Spleen (tissue), 11 donors: Measurements from ENCODE around the gene MAP1LC3B. TPM values are rescaled to one million over a fixed set of nuclear protein-coding genes. Genes with fewer than 3 reads are reported as not detected.

ENCODE experiments used
- DNase-seq: peaks from one replicate; pipeline ENCODE4 v3.0.0-alpha.2; 2020
- H3K27ac ChIP-seq, 8 donors: fragments of 200-600 bp; sonication (generic) in 7 of 8; 1 replicate in 4 of 8; 2 replicates in 4 of 8; pipeline versions ENCODE4 v1.5.0 to v1.8.0; 2016 to 2021; ENCODE audit warnings: inconsistent platforms in 4 of 8, mild to moderate bottlenecking in 4 of 8, moderate library complexity in 1 of 8
- H3K27me3 ChIP-seq, 7 donors: fragments of 200-600 bp; sonication (generic) in 6 of 7; replicated peaks in 1 of 7; 1 replicate in 4 of 7; 2 replicates in 3 of 7; pipeline versions ENCODE4 v1.5.0 to v1.8.0; 2016 to 2021; ENCODE audit warnings: inconsistent platforms in 3 of 7, mild to moderate bottlenecking in 1 of 7
- H3K36me3 ChIP-seq, 6 donors: fragments of 200-600 bp; sonication (generic) in 5 of 6; 1 replicate in 4 of 6; 2 replicates in 2 of 6; pipeline versions ENCODE4 v1.5.0 to v1.8.0; 2016 to 2021; ENCODE audit warnings: inconsistent platforms in 2 of 6
- H3K4me1 ChIP-seq, 6 donors: fragments of 200-600 bp; sonication (generic) in 5 of 6; 1 replicate in 3 of 6; 2 replicates in 3 of 6; pipeline versions ENCODE4 v1.5.0 to v1.8.0; 2016 to 2021; ENCODE audit warnings: inconsistent platforms in 3 of 6
- H3K4me3 ChIP-seq, 8 donors: fragments of 200-600 bp; sonication (generic) in 7 of 8; 1 replicate in 4 of 8; 2 replicates in 4 of 8; pipeline versions ENCODE4 v1.5.0 to v1.8.0; 2016 to 2021; ENCODE audit warnings: inconsistent platforms in 4 of 8, mild to moderate bottlenecking in 4 of 8, moderate library complexity in 2 of 8
- H3K9me3 ChIP-seq, 8 donors: fragments of 200-600 bp; sonication (generic) in 7 of 8; 1 replicate in 4 of 8; 2 replicates in 4 of 8; pipeline versions ENCODE4 v1.5.0 to v1.8.0; 2016 to 2021; ENCODE audit warnings: inconsistent platforms in 4 of 8
- POLR2A ChIP-seq, 3 donors: fragments of 450-650 bp; IDR thresholded peaks; one replicate each; pipeline ENCODE4 v1.5.1; 2017; ENCODE audit warnings: antibody characterized with exemption in 3 of 3, mild to moderate bottlenecking in 1 of 3
- POLR2AphosphoS5 ChIP-seq, 3 donors: sonication (generic); formaldehyde crosslinking; IDR thresholded peaks; one replicate each; pipeline ENCODE4 v1.5.1; 2017; ENCODE audit warnings: antibody characterized with exemption in 3 of 3
- whole genome bisulfite sequencing, 5 donors: extraction: QIAGEN DNeasy Blood & Tissue Kit in 3 of 5; methylation state at CpG; one replicate each; pipeline versions ENCODE4 v1.1.5 to v1.1.7; 2013 to 2018; 5-methylcytosine and 5-hydroxymethylcytosine counted together
- intact Hi-C: fragments of 100-400 bp; cut with DNase I; formaldehyde crosslinking; loops from one replicate; pipeline ENCODE4 v1.15.0; 2023; ENCODE audit warnings: low total_unique reads
- polyA plus RNA-seq, 3 donors: library from polyadenylated mRNA; stranded (reverse); fragments of 200-250 nt; gene quantifications; one replicate each; pipeline ENCODE4 v1.2.1, GENCODE V29; 2013
- total RNA-seq, 7 donors: library from RNA; depleted of rRNA in 3 of 7; stranded (reverse); fragments of >200 nt in 3 of 7; fragmentation: NEBNext Ultra II Directional in 4 of 7; extraction: Animal tissue kit (Norgen Biotek cat#: 25700) in 4 of 7; gene quantifications; one replicate each; pipeline versions ENCODE4 v1.1.0 to v1.2.1, GENCODE V29; 2016 to 2021
- TF ChIP-seq, protein P1 (sequence below), 11 experiments: fragments of 200-600 bp in 7 of 11; fragments of 450-650 bp in 4 of 11; sonication (generic) in 4 of 11; IDR thresholded peaks in 8 of 11; conservative IDR thresholded peaks in 3 of 11; 1 replicate in 7 of 11; 2 replicates in 4 of 11; pipeline versions ENCODE4 v1.4.0 to v1.8.0; 2016 to 2021; ENCODE audit warnings: antibody characterized with exemption in 11 of 11, inconsistent platforms in 4 of 11, mild to moderate bottlenecking in 1 of 11
- donor health status: healthy with polysubstance abuse.
- donor health status: DM: no; HTN: no; CAD: no; lungs with moderate emphysema.
- donor health status: DM: no; HTN: no; CAD: no.
- donor health status: Bipolar disorder and iron deficiency.
- donor health status: healthy.
- donor health status: DM: no; HTN: no; CAD: no.
- donor health status: DM: yes; HTN: yes; CAD: no.

MAP1LC3B gene
- total and polyA plus RNA-seq, 10 donors = 32.3 to 71.4 (median 54.9) TPM

DNA sequence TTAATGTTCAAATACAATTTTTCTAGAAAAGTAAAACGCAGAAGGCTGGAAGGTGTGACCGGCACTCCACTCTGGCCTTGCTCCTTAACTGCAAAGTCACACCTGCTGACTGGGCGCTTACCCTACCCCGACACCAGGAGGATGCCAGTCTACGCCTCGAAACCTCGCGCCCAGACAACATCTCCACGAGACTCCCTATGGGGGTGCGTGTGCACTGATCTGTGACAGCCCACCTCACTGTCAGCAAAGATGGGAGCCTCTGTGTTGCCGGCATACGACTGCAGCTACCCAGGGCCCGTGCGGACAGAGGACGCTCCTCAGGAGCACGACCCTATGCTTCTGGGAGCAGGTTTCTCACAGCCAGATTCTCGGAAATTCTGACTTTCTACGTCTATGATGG is 26.1 kb downstream of the MAP1LC3B start:
- Histone ChIP-seq H3K9me3 (no peaks in the 10 kb centered on the region), H3K27me3 (no peaks in the 10 kb centered on the region), H3K27ac (no peak overlapping the region), H3K4me3 (no peak overlapping the region), H3K36me3 (peaks cover 0 to 100% (median 43%) of the 10 kb centered on the region in 6 donors), H3K4me1 (no peaks in the 10 kb centered on the region)
- no peak for DNase-seq
- TF ChIP-seq POLR2A (IDR thresholded peaks at IDR 0.05) (no peak), POLR2AphosphoS5 (IDR thresholded peaks at IDR 0.05) (no peak)
- TF ChIP-seq, protein P1, sequence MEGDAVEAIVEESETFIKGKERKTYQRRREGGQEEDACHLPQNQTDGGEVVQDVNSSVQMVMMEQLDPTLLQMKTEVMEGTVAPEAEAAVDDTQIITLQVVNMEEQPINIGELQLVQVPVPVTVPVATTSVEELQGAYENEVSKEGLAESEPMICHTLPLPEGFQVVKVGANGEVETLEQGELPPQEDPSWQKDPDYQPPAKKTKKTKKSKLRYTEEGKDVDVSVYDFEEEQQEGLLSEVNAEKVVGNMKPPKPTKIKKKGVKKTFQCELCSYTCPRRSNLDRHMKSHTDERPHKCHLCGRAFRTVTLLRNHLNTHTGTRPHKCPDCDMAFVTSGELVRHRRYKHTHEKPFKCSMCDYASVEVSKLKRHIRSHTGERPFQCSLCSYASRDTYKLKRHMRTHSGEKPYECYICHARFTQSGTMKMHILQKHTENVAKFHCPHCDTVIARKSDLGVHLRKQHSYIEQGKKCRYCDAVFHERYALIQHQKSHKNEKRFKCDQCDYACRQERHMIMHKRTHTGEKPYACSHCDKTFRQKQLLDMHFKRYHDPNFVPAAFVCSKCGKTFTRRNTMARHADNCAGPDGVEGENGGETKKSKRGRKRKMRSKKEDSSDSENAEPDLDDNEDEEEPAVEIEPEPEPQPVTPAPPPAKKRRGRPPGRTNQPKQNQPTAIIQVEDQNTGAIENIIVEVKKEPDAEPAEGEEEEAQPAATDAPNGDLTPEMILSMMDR (IDR thresholded peaks at IDR 0.05 in 8 of 11, conservative IDR thresholded peaks at IDR 0.05 in 3 of 11) = no peak
- intact Hi-C loops = loop anchor here (5.0 kb wide), 1 partner anchor 219 kb away; no protein-coding TSS in a partner anchor
- WGBS, 5 donors = 90 to 96% (median 94%) methylated on average over 17 to 18 of the region's 18 CpGs

DNA sequence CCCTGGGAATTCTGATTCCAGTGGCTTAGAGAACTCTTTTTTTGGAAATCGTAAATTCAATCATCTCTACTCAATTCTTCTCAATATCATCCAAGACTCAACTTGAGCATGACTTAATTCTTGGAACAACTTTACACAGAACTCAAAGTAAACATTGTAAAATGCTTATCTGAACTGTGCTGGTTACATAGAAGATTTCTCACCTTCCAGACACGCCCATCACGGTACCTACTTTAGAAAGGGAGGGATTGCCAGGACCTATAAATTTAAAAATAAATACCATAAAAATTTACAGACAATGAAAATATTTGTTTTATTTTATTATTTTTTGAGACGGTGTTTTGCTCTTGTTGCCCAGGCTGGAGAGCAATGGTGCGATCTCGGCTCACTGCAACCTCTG is 26.5 kb downstream of the MAP1LC3B start:
- H3K27ac ChIP-seq = no peak overlapping the region
- no peaks in the 10 kb centered on the region for H3K4me1 ChIP-seq
- H3K36me3 ChIP-seq = peaks cover 0 to 100% (median 46%) of the 10 kb centered on the region in 6 donors
- TF ChIP-seq POLR2AphosphoS5 (IDR thresholded peaks at IDR 0.05) (no peak), POLR2A (IDR thresholded peaks at IDR 0.05) (no peak)
- TF ChIP-seq, protein P1 (IDR thresholded peaks at IDR 0.05 in 8 of 11, conservative IDR thresholded peaks at IDR 0.05 in 3 of 11) = no peak
- H3K4me3 ChIP-seq = no peak overlapping the region
- DNase-seq = no peak
- H3K9me3 ChIP-seq = no peaks in the 10 kb centered on the region
- intact Hi-C loops = loop anchor here (5.0 kb wide), 1 partner anchor 219 kb away; no protein-coding TSS in a partner anchor
- H3K27me3 ChIP-seq = no peaks in the 10 kb centered on the region
- 79 to 90% (median 89%) methylated on average over 6 of the region's 6 CpGs for WGBS, 5 donors

DNA sequence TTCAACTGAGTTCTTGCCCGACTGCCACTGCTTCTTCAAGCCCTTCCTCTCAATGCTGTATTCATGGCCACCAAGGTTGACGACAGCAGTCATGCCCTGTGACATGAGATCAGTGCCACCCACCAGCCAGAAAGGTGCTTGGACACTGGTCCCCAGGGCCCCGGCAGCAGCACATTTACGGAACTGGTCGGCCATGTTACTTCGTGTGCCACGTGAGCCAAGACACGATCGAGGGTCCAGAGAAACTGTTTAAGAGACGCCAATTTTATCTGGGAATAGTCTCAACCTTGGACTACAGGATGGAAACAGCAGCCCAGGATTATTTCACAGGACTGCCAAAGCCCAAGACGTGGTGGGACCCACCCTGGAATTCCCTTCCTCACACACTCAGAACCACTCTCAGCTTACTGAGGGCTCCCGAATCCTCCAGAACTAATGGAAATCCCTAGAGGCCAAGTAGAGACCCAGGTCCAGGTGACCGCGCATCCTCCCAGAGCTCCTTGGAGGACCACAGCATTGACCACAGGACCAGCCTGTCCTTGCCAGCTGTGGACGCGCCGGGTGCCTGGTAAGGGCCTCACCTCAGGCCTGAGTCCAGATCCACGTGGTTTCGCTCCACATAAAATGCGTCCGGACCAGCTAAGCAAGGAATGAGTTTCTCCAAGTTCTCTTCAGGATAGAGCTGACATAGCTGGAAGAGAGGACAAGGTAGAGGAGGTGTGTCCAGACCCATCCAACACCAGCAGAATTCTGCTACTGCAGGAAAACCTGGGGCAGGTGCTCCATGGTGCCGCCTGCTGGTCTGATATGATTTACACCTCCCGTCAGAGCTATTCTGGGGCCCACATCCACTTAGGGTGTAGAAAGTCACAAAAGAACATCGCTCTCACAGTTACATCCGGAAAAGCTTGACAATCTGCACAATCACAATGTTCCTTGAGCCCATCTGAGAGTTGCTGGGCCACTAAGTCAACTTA is 28.2 kb downstream of the MAP1LC3B start:
- TF ChIP-seq POLR2AphosphoS5 (IDR thresholded peaks at IDR 0.05) = no peak
- TF ChIP-seq, protein P1 (IDR thresholded peaks at IDR 0.05 in 8 of 11, conservative IDR thresholded peaks at IDR 0.05 in 3 of 11) = no peak
- TF ChIP-seq POLR2A (IDR thresholded peaks at IDR 0.05) = no peak
- DNase-seq = no peak
- 89 to 97% (median 96%) methylated on average over 22 to 25 of the region's 25 CpGs for WGBS, 5 donors

More for the DNA sequence above, 28.2 kb downstream of the MAP1LC3B start:
- Histone ChIP-seq H3K4me1 (no peaks in the 10 kb centered on the region), H3K36me3 (peaks cover 0 to 92% (median 36%) of the 10 kb centered on the region in 6 donors), H3K27me3 (no peaks in the 10 kb centered on the region), H3K27ac (no peak overlapping the region), H3K9me3 (no peaks in the 10 kb centered on the region), H3K4me3 (no peak overlapping the region)
- intact Hi-C loops = no loop called here
